GM23338 (cell line): Measurements from ENCODE around the gene MPRIP.

Source experiments
- CREB1 ChIP-seq: fragments of 250-450 bp; sonication (Bioruptor Pico); IDR thresholded peaks from 2 replicates; pipeline ENCODE4 v1.5.0; 2020; ENCODE audit warnings: low read depth, mild to moderate bottlenecking, moderate library complexity
- EZH2 ChIP-seq: fragments of 200-600 bp; sonication (generic); IDR thresholded peaks from one replicate; pipeline ENCODE4 v1.8.0; 2017; ENCODE audit warnings: antibody characterized with exemption, mild to moderate bottlenecking, low read depth; ENCODE audit not compliant: unreplicated experiment
- EZH2phosphoT487 ChIP-seq: fragments of 200-600 bp; sonication (generic); IDR thresholded peaks from one replicate; pipeline ENCODE4 v1.8.1; 2018; ENCODE audit warnings: antibody characterized with exemption; ENCODE audit not compliant: unreplicated experiment
- POLR2AphosphoS5 ChIP-seq: IDR thresholded peaks from 2 replicates; pipeline ENCODE4 v1.6.1; 2016; ENCODE audit warnings: antibody characterized with exemption, low read depth
- REST ChIP-seq: IDR thresholded peaks from one replicate; pipeline ENCODE4 v1.6.1; 2018; ENCODE audit warnings: antibody characterized with exemption; ENCODE audit not compliant: unreplicated experiment
- ZNF331 ChIP-seq: fragments of 250-450 bp; sonication (Bioruptor Pico); IDR thresholded peaks from 2 replicates; pipeline ENCODE4 v1.5.0; 2020; ENCODE audit warnings: low read depth, mild to moderate bottlenecking, moderate library complexity
- TF ChIP-seq, protein P1 (sequence below), 2 experiments: fragments of 200-600 bp in 1 of 2; sonication (generic) in 1 of 2; conservative IDR thresholded peaks; 2 replicates each; pipeline versions ENCODE4 v1.5.1 to v1.6.1; 2016 to 2017; ENCODE audit warnings: antibody characterized with exemption in 2 of 2, low read depth in 2 of 2, mild to moderate bottlenecking in 2 of 2, moderate library complexity in 1 of 2
- TF ChIP-seq, protein P2 (sequence below): IDR thresholded peaks from 2 replicates; pipeline ENCODE4 v1.6.1; 2016; ENCODE audit warnings: antibody characterized with exemption

DNA sequence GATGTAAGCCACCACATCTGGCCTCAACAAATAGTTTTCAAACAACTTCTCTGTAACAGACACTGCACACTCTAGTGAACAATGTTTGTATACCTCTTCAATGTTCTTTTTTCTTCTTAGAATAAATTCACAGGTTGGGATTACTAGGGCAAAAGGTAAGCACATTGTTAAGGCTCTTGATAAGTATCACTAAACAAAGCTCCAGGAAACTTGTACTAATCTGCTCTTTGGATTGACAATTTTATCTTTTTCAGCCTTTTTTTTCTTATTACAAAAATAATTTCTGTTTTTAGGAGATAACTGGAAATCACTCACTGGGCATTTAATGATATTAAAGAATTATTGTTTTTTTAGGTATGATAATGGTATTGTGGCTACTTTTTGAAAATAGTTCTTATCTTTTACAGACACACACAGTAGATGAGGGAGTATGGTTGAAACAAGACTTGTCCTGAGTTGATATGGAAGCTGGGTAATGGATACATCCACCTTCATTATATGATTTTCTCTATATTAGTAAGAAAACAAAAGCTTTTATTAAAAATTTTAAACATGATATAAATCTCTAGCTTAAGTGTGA lies 7.7 kb upstream of the MPRIP start:
- TF ChIP-seq, protein P1, sequence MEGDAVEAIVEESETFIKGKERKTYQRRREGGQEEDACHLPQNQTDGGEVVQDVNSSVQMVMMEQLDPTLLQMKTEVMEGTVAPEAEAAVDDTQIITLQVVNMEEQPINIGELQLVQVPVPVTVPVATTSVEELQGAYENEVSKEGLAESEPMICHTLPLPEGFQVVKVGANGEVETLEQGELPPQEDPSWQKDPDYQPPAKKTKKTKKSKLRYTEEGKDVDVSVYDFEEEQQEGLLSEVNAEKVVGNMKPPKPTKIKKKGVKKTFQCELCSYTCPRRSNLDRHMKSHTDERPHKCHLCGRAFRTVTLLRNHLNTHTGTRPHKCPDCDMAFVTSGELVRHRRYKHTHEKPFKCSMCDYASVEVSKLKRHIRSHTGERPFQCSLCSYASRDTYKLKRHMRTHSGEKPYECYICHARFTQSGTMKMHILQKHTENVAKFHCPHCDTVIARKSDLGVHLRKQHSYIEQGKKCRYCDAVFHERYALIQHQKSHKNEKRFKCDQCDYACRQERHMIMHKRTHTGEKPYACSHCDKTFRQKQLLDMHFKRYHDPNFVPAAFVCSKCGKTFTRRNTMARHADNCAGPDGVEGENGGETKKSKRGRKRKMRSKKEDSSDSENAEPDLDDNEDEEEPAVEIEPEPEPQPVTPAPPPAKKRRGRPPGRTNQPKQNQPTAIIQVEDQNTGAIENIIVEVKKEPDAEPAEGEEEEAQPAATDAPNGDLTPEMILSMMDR (conservative IDR thresholded peaks at IDR 0.05; ENCODE audit: low read depth in 2 of 2): no peak
- TF ChIP-seq EZH2phosphoT487 (no peak), EZH2 (no peak), POLR2AphosphoS5 (no peak), REST (no peak), ZNF331 (CRISPR knock-in tag) (no peak), CREB1 (no peak)
- TF ChIP-seq, protein P2, sequence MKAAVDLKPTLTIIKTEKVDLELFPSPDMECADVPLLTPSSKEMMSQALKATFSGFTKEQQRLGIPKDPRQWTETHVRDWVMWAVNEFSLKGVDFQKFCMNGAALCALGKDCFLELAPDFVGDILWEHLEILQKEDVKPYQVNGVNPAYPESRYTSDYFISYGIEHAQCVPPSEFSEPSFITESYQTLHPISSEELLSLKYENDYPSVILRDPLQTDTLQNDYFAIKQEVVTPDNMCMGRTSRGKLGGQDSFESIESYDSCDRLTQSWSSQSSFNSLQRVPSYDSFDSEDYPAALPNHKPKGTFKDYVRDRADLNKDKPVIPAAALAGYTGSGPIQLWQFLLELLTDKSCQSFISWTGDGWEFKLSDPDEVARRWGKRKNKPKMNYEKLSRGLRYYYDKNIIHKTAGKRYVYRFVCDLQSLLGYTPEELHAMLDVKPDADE: no peak
